SK-N-SH treated with all-trans-retinoic acid at 6 μM for 48 hours (cell line): Measurements from ENCODE around the gene SOX8.

Experiments used
- ZFP3 ChIP-seq: fragments of 250-450 bp; sonication (Bioruptor Pico); IDR thresholded peaks from 2 replicates; pipeline ENCODE4 v1.5.0; 2020; ENCODE audit warnings: mild to moderate bottlenecking, moderate library complexity
- ZFP30 ChIP-seq: fragments of 450-650 bp; formaldehyde crosslinking; IDR thresholded peaks from 2 replicates; pipeline ENCODE4 v1.5.0; 2022; ENCODE audit warnings: mild to moderate bottlenecking, moderate library complexity
- ZNF565 ChIP-seq: fragments of 450-650 bp; formaldehyde crosslinking; conservative IDR thresholded peaks from 2 replicates; pipeline ENCODE4 v1.5.0; 2020; ENCODE audit warnings: low read depth, mild to moderate bottlenecking, moderate library complexity

GRCh38 chr16:1001096-1001495 is 19.5 kb downstream of the SOX8 start:
- TF ChIP-seq ZFP30 (CRISPR knock-in tag) (no peak), ZNF565 (CRISPR knock-in tag) (no peak), ZFP3 (CRISPR knock-in tag) (no peak)
